Large intestine (tissue), 3 donors: ENCODE data around the gene PLA2R1. TPM values are rescaled to one million over a fixed set of nuclear protein-coding genes. Genes with fewer than 3 reads are reported as not detected.

Experiments used
- DNase-seq, 2 donors: peaks; one replicate each; pipeline versions ENCODE4 v3.0.0 to v3.0.0-alpha.2; 2013
- H3K27ac ChIP-seq: one replicate; pipeline ENCODE4 v1.5.1; 2013; ENCODE audit warnings: low read length
- H3K27me3 ChIP-seq: 2 replicates; pipeline ENCODE4 v1.6.1; 2013; ENCODE audit warnings: low read length; ENCODE audit not compliant: control insufficient read depth, insufficient read depth
- H3K36me3 ChIP-seq: 2 replicates; pipeline ENCODE4 v1.6.1; 2013; ENCODE audit warnings: low read length; ENCODE audit not compliant: control insufficient read depth, insufficient read depth
- H3K4me1 ChIP-seq: one replicate; pipeline ENCODE4 v1.6.1; 2013; ENCODE audit warnings: low read length; ENCODE audit not compliant: control insufficient read depth, insufficient read depth
- H3K4me3 ChIP-seq: one replicate; pipeline ENCODE4 v1.5.1; 2013; ENCODE audit warnings: low read length
- H3K9me3 ChIP-seq: one replicate; pipeline ENCODE4 v1.6.1; 2013; ENCODE audit warnings: mild to moderate bottlenecking, low read depth, low read length, moderate library complexity; ENCODE audit not compliant: control insufficient read depth
- WGBS: methylation state at CpG from one replicate; pipeline ENCODE4 v1.1.5; 2013; ENCODE audit warnings: low lambda C conversion rate; ENCODE audit not compliant: insufficient coverage; 5-methylcytosine and 5-hydroxymethylcytosine counted together
- polyA plus RNA-seq: library from polyadenylated mRNA; unstranded; fragments of 120-200 nt; gene quantifications from one replicate; pipeline ENCODE4 v1.2.1, GENCODE V29; 2013

Gene PLA2R1
- polyA plus RNA-seq, 1 donor = 18.4 TPM

DNA sequence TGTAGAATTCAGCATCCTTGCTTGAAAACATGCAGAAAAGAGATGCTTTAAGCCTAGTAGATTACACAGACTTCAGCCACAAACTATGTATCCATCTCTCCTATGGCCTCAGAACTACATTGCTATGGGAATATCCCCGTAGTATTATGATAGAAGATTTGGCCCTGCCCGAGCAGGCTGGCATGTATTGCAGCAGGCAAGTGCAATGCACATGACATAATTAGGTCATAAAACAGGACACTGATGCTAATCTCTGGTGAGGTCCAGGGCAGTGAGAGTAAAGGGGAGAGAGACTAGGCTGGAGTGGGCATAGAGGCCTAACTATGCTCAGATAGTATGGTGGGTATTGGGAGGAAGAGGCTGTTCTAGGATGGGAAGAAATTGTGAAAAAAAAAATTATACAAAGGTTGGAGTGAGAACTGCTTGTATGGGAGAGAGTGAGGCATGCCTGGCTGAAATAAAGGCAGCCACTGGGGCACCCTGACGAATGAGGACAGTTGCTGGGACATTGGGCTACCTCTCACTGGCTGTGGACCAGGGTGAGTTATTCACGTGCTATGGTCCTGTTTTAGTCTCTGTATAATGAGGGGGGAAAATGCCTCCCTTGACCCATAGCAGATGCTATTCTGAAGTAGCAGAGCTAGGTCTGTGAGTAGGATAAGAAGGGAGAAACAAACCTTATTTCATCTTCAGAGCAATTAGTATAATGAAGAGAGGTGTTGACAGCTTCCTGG is 1.6 kb upstream of the PLA2R1 start:
- H3K4me1 ChIP-seq = peaks cover 34% of the 10 kb centered on the region
- H3K27ac ChIP-seq = peak overlapping the region; percentile 76
- H3K9me3 ChIP-seq = no peaks in the 10 kb centered on the region
- no peaks in the 10 kb centered on the region for H3K36me3 ChIP-seq
- WGBS = no CpG with 5 or more reads among the region's 4 CpGs
- peak in 1 of 2 donors; percentile 65 for DNase-seq
- H3K27me3 ChIP-seq = no peaks in the 10 kb centered on the region
- no peak overlapping the region for H3K4me3 ChIP-seq

- WGBS = no CpG with 5 or more reads among the region's 5 CpGs
- H3K27ac ChIP-seq = peak overlapping the region; percentile 76
- H3K36me3 ChIP-seq = no peaks in the 10 kb centered on the region
- DNase-seq = peak in 1 of 2 donors; percentile 83
- no peaks in the 10 kb centered on the region for H3K9me3 ChIP-seq
- H3K4me3 ChIP-seq = peak overlapping the region; percentile 81
- H3K4me1 ChIP-seq = peaks cover 34% of the 10 kb centered on the region
- no peaks in the 10 kb centered on the region for H3K27me3 ChIP-seq
Measured at GRCh38 chr2:160063271-160063670, 856 bp upstream of the PLA2R1 start.

DNA sequence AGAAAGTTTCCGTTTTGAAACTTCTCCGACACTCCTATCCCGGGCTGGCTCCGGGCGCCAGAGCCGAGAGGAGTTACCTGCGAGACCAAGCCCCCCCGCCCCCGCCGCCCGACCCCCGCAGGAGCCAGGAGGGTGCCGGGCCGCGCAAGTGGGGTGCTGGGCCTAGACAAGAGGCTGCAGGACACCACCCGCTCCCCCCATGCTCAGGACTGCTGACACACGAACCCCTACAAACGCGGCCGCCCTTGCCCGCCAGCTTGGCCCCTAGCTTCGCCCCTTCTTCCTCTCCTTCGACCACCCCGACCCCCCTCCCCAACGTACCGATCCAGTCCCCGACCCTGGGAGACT is 497 bp downstream of the PLA2R1 start:
- H3K27me3 ChIP-seq = no peaks in the 10 kb centered on the region
- peak in 1 of 2 donors; percentile 53 for DNase-seq
- no CpG with 5 or more reads among the region's 27 CpGs for WGBS
- peak overlapping the region; percentile 76 for H3K27ac ChIP-seq
- no peaks in the 10 kb centered on the region for H3K9me3 ChIP-seq
- H3K36me3 ChIP-seq = no peaks in the 10 kb centered on the region
- H3K4me3 ChIP-seq = peak overlapping the region; percentile 81
- H3K4me1 ChIP-seq = peaks cover 44% of the 10 kb centered on the region

GRCh38 chr2:160061533-160061932 is 882 bp downstream of the PLA2R1 start:
- no peaks in the 10 kb centered on the region for H3K36me3 ChIP-seq
- H3K4me1 ChIP-seq = peaks cover 48% of the 10 kb centered on the region
- H3K27ac ChIP-seq = no peak overlapping the region
- H3K4me3 ChIP-seq = peak overlapping the region; percentile 81
- WGBS = no CpG with 5 or more reads among the region's 18 CpGs
- no peaks in the 10 kb centered on the region for H3K9me3 ChIP-seq
- H3K27me3 ChIP-seq = no peaks in the 10 kb centered on the region
- no peak for DNase-seq

GRCh38 chr2:160060297-160060696 is 2.1 kb downstream of the PLA2R1 start:
- Histone ChIP-seq H3K36me3 (no peaks in the 10 kb centered on the region), H3K27me3 (no peaks in the 10 kb centered on the region), H3K9me3 (no peaks in the 10 kb centered on the region), H3K4me3 (no peak overlapping the region), H3K27ac (no peak overlapping the region), H3K4me1 (peaks cover 45% of the 10 kb centered on the region)
- no peak for DNase-seq
- no CpG with 5 or more reads among the region's 2 CpGs for WGBS

DNA sequence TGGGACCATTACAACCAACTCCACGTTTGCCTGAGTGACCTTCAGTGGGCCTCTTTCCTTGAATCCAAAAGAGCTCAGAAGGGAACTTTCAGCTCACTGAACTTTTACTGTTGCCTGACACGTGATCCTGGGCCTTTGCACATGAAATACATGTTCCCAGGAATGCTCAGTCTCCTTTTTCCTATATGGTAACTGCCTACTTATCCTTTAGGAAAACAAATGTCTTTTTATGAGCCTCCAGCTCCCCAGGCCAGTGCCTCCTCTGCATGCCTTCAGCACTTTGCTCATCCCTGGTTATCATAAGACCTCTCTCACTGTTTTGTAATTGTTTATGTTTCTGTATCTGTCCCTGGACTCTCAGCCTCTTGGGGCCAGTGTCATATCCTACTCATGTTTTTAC is 5.1 kb downstream of the PLA2R1 start:
- no peaks in the 10 kb centered on the region for H3K36me3 ChIP-seq
- H3K4me3 ChIP-seq = no peak overlapping the region
- H3K27ac ChIP-seq = peak overlapping the region; percentile 66
- whole genome bisulfite sequencing = no CpG with 5 or more reads among the region's 2 CpGs
- H3K4me1 ChIP-seq = peaks cover 25% of the 10 kb centered on the region
- DNase-seq = peak in 1 of 2 donors; percentile 63
- no peaks in the 10 kb centered on the region for H3K27me3 ChIP-seq
- H3K9me3 ChIP-seq = no peaks in the 10 kb centered on the region

DNA sequence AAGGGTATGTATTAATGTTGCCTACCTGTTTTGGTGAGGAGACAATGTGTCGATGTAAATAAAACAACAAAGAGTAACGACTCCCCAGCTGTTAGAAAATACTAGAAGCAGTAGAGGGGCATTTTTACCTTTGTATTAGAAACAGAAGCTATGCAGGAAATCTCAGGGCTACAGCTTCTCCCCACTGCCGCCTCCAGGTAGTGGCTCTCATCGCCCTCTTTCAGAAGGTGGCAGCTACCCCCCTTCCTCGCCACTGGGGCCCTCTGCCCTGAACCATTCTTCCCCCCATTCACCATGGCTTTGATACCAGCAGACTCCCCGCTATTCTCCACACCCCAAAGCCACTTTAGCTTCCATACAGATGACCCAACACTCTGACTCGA is 6.7 kb downstream of the PLA2R1 start:
- 90% methylated on average over 2 of the region's 7 CpGs for WGBS
- Histone ChIP-seq H3K27ac (no peak overlapping the region), H3K4me1 (peaks cover 17% of the 10 kb centered on the region), H3K27me3 (no peaks in the 10 kb centered on the region), H3K36me3 (no peaks in the 10 kb centered on the region), H3K9me3 (no peaks in the 10 kb centered on the region), H3K4me3 (no peak overlapping the region)
- no peak for DNase-seq

DNA sequence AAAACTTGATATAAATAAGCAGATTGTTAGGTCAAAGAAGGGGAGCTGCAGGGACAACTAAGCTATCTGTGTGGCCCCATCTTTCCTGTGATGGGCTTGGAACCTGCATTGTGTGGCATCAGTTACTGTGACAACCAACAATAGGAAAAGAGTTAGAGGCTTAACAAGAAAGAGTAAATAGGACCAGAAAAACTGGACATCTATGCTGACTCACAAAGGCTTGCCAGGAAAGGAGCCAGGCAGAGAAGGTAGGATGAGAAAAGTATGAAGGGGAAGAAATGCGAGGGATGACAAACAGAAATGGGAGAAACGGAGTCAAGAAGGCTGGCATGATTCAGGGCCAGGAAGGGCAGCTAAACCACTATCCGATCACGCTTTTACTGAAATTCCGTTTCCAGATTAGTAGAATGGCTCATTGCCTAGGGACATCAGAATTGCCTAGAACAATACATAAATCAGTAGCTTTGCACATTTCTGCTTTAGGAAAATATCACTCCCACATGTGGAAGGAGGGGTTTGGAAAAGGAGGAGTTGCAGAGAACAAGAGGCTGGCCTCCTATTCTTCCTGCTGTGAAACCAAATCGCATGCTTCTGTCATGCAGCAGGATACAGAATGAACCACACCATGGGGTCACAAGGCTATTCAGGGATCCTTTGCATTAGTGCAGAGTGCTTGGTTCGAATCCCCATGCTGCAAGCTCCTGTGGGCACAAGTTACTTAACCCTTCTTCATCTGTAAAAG is 7.3 kb downstream of the PLA2R1 start:
- H3K36me3 ChIP-seq = no peaks in the 10 kb centered on the region
- DNase-seq = no peak
- H3K4me3 ChIP-seq = no peak overlapping the region
- 80% methylated on average over 2 of the region's 7 CpGs for WGBS
- no peaks in the 10 kb centered on the region for H3K9me3 ChIP-seq
- H3K27me3 ChIP-seq = no peaks in the 10 kb centered on the region
- no peak overlapping the region for H3K27ac ChIP-seq
- peaks cover 17% of the 10 kb centered on the region for H3K4me1 ChIP-seq

DNA sequence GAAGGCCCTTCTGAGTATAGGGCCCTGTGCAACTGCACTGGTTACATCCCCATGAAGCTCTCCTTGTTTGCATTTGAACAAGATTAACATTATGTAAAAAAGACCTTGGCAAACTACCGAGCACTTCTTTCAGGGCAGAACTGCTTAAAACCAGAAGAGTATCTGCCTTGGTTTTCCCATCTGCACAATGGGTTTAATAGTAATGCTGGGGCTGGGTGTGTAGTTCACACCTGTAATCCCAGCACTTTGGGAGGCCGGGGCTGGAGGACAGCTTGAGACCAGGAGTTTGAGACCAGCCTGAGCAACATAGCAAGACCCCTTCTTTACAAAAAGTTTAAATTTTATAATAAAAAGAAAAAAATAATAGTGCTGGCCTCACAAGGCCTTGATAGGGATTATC is 8.5 kb downstream of the PLA2R1 start:
- H3K4me3 ChIP-seq = no peak overlapping the region
- H3K27ac ChIP-seq = no peak overlapping the region
- H3K27me3 ChIP-seq = no peaks in the 10 kb centered on the region
- WGBS = no CpG with 5 or more reads among the region's 2 CpGs
- DNase-seq = no peak
- peaks cover 17% of the 10 kb centered on the region for H3K4me1 ChIP-seq
- H3K36me3 ChIP-seq = no peaks in the 10 kb centered on the region
- H3K9me3 ChIP-seq = no peaks in the 10 kb centered on the region

- no peak overlapping the region for H3K4me3 ChIP-seq
- H3K27me3 ChIP-seq = no peaks in the 10 kb centered on the region
- H3K27ac ChIP-seq = peak overlapping the region; percentile 4
- no peaks in the 10 kb centered on the region for H3K36me3 ChIP-seq
- 100% methylated on average over 1 of the region's 2 CpGs for WGBS
- H3K9me3 ChIP-seq = no peaks in the 10 kb centered on the region
- peaks cover 13% of the 10 kb centered on the region for H3K4me1 ChIP-seq
- DNase-seq = no peak
Measured at GRCh38 chr2:160052531-160052930, 9.9 kb downstream of the PLA2R1 start.
